ENCODE measurements around the gene TMBIM1. TPM values are rescaled to one million over a fixed set of nuclear protein-coding genes. Genes with fewer than 3 reads are reported as not detected.
A peak's percentile ranks its signal among the peaks of the same experiment; 100 is the strongest.

TMBIM1 gene
- total and polyA plus RNA-seq, 4 donors: 92.1 to 258 (median 147) TPM

DNA sequence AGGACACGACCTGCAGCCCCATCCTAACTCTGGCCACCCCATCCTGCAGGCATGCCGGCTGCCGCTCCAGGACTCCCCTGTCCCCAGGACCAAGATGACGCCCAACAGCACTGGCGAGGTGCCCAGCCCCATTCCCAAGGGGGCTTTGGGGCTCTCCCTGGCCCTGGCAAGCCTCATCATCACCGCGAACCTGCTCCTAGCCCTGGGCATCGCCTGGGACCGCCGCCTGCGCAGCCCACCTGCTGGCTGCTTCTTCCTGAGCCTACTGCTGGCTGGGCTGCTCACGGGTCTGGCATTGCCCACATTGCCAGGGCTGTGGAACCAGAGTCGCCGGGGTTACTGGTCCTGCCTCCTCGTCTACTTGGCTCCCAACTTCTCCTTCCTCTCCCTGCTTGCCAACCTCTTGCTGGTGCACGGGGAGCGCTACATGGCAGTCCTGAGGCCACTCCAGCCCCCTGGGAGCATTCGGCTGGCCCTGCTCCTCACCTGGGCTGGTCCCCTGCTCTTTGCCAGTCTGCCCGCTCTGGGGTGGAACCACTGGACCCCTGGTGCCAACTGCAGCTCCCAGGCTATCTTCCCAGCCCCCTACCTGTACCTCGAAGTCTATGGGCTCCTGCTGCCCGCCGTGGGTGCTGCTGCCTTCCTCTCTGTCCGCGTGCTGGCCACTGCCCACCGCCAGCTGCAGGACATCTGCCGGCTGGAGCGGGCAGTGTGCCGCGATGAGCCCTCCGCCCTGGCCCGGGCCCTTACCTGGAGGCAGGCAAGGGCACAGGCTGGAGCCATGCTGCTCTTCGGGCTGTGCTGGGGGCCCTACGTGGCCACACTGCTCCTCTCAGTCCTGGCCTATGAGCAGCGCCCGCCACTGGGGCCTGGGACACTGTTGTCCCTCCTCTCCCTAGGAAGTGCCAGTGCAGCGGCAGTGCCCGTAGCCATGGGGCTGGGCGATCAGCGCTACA lies 29.4 kb downstream of the TMBIM1 start:
- Histone ChIP-seq H3K9me3 (ENCODE audit: control insufficient read depth in 4 of 4, insufficient read depth in 3 of 4, low read length in 3 of 4) (no peaks in the 10 kb centered on the region), H3K4me1 (ENCODE audit: control insufficient read depth in 5 of 5, insufficient read depth in 5 of 5, low read length in 5 of 5) (peaks cover 0 to 27% (median 18%) of the 10 kb centered on the region in 5 donors), H3K27ac (ENCODE audit: low read depth in 1 of 2, low read length in 1 of 2) (no peak overlapping the region), H3K27me3 (ENCODE audit: control insufficient read depth in 3 of 3, insufficient read depth in 3 of 3, low read length in 2 of 3) (no peaks in the 10 kb centered on the region), H3K36me3 (ENCODE audit: control insufficient read depth in 4 of 4, insufficient read depth in 4 of 4, low read length in 4 of 4) (peaks cover 5 to 40% (median 11%) of the 10 kb centered on the region in 4 donors), H3K9ac (ENCODE audit: insufficient read depth in 1 of 2, low read length in 2 of 2) (no peak overlapping the region), H3K4me3 (no peak overlapping the region)
- 93% methylated on average over 37 to 39 of the region's 39 CpGs for WGBS, 2 donors
- ATAC-seq (ENCODE audit: insufficient read depth, low FRiP score) (no peak), DNase-seq (no peak)
- TF ChIP-seq, protein P1, sequence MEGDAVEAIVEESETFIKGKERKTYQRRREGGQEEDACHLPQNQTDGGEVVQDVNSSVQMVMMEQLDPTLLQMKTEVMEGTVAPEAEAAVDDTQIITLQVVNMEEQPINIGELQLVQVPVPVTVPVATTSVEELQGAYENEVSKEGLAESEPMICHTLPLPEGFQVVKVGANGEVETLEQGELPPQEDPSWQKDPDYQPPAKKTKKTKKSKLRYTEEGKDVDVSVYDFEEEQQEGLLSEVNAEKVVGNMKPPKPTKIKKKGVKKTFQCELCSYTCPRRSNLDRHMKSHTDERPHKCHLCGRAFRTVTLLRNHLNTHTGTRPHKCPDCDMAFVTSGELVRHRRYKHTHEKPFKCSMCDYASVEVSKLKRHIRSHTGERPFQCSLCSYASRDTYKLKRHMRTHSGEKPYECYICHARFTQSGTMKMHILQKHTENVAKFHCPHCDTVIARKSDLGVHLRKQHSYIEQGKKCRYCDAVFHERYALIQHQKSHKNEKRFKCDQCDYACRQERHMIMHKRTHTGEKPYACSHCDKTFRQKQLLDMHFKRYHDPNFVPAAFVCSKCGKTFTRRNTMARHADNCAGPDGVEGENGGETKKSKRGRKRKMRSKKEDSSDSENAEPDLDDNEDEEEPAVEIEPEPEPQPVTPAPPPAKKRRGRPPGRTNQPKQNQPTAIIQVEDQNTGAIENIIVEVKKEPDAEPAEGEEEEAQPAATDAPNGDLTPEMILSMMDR (IDR thresholded peaks at IDR 0.05; ENCODE audit: control extremely low read depth, extremely low read depth): no peak

DNA sequence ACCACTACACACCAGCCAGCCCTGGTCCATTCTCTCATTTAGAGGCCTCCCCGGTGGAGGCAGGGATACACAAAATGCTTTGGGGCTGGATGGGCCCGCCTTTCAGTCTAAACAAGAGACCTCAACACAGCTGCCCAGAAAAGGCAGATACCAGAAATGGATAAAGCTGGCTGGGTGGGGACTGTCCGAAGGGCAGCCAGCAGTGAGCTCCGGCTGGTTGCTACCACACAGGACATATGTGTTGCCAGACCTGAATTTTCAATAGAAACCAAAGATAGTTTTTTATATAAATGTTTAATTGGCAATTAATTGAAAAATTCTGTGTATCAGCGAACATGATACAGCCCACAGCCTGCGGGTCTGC lies 30.1 kb downstream of the TMBIM1 start:
- DNase-seq: no peak
- no peak for ATAC-seq (ENCODE audit: insufficient read depth, low FRiP score)
- TF ChIP-seq, protein P1 (IDR thresholded peaks at IDR 0.05; ENCODE audit: control extremely low read depth, extremely low read depth): no peak

DNA sequence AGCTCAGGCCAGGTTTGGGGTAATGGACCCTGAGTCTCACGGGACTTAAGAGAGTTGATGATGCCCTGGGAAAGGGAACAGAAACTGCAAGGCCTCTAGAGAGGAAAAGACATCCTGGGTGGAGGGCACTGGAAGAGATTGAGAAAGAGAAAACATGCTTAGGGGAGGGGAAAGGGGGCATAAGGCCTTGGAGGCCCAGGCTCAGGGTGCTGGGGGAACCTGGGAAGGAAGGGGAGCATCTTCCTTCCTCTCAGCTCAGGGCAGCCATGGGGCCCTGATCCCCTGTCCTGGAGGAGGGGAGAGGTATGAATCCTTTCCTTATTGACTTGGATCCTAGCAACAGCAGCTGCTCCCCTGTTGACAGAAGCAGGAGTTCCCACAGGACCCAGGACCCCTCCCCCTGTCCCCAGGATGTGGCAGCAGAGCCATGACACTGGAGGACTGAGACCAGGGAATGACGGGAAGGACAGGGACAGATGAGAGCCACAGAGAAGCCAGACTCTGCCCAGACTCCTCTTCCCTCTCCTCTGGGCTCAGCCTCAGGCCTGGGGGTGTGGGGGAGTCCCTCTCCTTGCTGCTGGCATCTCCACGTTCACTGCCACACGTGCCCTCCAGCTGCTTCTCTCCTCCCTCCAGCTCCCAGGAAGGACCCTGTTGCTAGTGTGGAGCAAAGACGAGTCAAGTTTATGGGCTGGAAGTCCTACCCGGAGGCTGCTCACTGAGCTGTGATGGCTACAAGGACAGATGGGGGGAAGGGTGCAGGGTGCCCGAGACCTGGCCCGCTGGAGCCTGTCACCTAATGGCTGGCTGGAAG lies 30.7 kb downstream of the TMBIM1 start:
- Histone ChIP-seq H3K36me3 (ENCODE audit: control insufficient read depth in 4 of 4, insufficient read depth in 4 of 4, low read length in 4 of 4) (peaks cover 0 to 32% (median 7%) of the 10 kb centered on the region in 4 donors), H3K9ac (ENCODE audit: insufficient read depth in 1 of 2, low read length in 2 of 2) (no peak overlapping the region), H3K27me3 (ENCODE audit: control insufficient read depth in 3 of 3, insufficient read depth in 3 of 3, low read length in 2 of 3) (no peaks in the 10 kb centered on the region), H3K9me3 (ENCODE audit: control insufficient read depth in 4 of 4, insufficient read depth in 3 of 4, low read length in 3 of 4) (no peaks in the 10 kb centered on the region), H3K4me3 (no peak overlapping the region), H3K27ac (ENCODE audit: low read depth in 1 of 2, low read length in 1 of 2) (peak overlapping the region in 1 of 2 donors; percentile 28), H3K4me1 (ENCODE audit: control insufficient read depth in 5 of 5, insufficient read depth in 5 of 5, low read length in 5 of 5) (peaks cover 0 to 34% (median 18%) of the 10 kb centered on the region in 5 donors)
- TF ChIP-seq, protein P1 (IDR thresholded peaks at IDR 0.05; ENCODE audit: control extremely low read depth, extremely low read depth): no peak
- no peak for ATAC-seq (ENCODE audit: insufficient read depth, low FRiP score)
- WGBS, 2 donors: 65 to 68% methylated on average over 7 to 8 of the region's 8 CpGs
- no peak for DNase-seq

More for the DNA sequence above, 30.1 kb downstream of the TMBIM1 start:
- 85 to 91% methylated on average over 6 of the region's 6 CpGs for WGBS, 2 donors
- Histone ChIP-seq H3K36me3 (ENCODE audit: control insufficient read depth in 4 of 4, insufficient read depth in 4 of 4, low read length in 4 of 4) (peaks cover 0 to 37% (median 9%) of the 10 kb centered on the region in 4 donors), H3K27me3 (ENCODE audit: control insufficient read depth in 3 of 3, insufficient read depth in 3 of 3, low read length in 2 of 3) (no peaks in the 10 kb centered on the region), H3K4me3 (no peak overlapping the region), H3K9me3 (ENCODE audit: control insufficient read depth in 4 of 4, insufficient read depth in 3 of 4, low read length in 3 of 4) (no peaks in the 10 kb centered on the region), H3K27ac (ENCODE audit: low read depth in 1 of 2, low read length in 1 of 2) (no peak overlapping the region), H3K9ac (ENCODE audit: insufficient read depth in 1 of 2, low read length in 2 of 2) (no peak overlapping the region), H3K4me1 (ENCODE audit: control insufficient read depth in 5 of 5, insufficient read depth in 5 of 5, low read length in 5 of 5) (peaks cover 0 to 32% (median 18%) of the 10 kb centered on the region in 5 donors)
